Panc1 (cell line): ENCODE measurements around the gene AHDC1.

Source experiments
- POLR2AphosphoS5 ChIP-seq: IDR thresholded peaks from 2 replicates; pipeline ENCODE4 v1.6.1; 2012; ENCODE audit warnings: mild to moderate bottlenecking, low read depth, low read length, moderate library complexity
- TF ChIP-seq, protein P1 (sequence below): fragments of 450-650 bp; IDR thresholded peaks from 2 replicates; pipeline ENCODE4 v1.5.1; 2017; ENCODE audit warnings: mild to moderate bottlenecking

DNA sequence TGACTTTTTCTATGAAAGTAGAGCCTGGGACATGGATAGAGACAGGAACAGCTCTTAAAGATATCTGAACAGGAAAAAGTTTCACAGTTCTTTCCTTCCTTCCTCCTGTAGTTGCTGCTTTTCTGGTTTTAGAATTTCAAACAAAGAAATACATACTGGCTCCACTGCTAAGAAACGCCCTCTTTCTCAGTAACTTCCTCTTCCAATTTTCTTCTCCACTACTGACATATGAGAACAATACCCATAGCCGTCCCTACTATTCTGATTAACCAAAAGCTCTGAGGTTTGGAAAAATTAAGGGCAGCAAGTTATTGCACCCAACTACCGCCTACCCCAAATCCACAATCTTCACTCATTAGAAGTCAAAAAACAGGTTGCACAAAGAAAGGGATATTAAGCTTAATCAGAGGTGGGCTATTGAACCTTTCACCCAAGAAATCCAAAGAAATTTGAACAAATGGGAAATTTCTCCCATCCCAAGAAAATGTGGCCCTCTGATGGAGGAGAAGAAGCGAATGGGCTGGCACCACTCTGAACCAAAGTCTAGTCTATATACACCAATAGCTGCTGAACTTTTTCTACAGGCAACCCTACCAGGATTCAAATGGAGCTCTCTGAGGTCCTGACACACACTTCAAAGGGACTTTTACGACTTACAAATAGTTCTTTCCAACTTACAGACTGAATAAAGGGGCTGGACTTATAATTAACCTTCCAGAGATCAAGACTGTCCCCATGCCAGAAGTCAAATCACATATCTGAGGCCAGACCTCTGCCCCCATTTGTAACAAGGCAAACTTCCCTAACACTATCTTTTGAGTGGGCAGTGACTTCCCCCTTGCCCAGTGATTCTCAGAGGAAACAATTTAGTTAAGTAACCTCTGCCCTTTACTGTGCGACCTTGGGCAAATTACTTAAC is 115.7 kb downstream of the AHDC1 start:
- TF ChIP-seq, protein P1, sequence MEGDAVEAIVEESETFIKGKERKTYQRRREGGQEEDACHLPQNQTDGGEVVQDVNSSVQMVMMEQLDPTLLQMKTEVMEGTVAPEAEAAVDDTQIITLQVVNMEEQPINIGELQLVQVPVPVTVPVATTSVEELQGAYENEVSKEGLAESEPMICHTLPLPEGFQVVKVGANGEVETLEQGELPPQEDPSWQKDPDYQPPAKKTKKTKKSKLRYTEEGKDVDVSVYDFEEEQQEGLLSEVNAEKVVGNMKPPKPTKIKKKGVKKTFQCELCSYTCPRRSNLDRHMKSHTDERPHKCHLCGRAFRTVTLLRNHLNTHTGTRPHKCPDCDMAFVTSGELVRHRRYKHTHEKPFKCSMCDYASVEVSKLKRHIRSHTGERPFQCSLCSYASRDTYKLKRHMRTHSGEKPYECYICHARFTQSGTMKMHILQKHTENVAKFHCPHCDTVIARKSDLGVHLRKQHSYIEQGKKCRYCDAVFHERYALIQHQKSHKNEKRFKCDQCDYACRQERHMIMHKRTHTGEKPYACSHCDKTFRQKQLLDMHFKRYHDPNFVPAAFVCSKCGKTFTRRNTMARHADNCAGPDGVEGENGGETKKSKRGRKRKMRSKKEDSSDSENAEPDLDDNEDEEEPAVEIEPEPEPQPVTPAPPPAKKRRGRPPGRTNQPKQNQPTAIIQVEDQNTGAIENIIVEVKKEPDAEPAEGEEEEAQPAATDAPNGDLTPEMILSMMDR: no peak
- no peak for TF ChIP-seq POLR2AphosphoS5
